PC-3 (cell line): Measurements from ENCODE around the gene PAK4.

Experiments
- CTCF ChIP-seq: fragments of 300-600 bp; sonication (generic); conservative IDR thresholded peaks from 2 replicates; pipeline ENCODE4 v1.5.1; 2017; ENCODE audit warnings: antibody characterized with exemption, low read depth, mild to moderate bottlenecking, low read length
- EZH2 ChIP-seq: fragments of 300-600 bp; sonication (generic); IDR thresholded peaks from one replicate; pipeline ENCODE4 v1.6.1; 2017; ENCODE audit warnings: antibody characterized with exemption, mild to moderate bottlenecking, low read length; ENCODE audit not compliant: unreplicated experiment
- EZH2phosphoT487 ChIP-seq: fragments of 300-600 bp; sonication (generic); IDR thresholded peaks from 2 replicates; pipeline ENCODE4 v1.6.1; 2018; ENCODE audit warnings: mild to moderate bottlenecking, antibody characterized with exemption, low read length, borderline replicate concordance

GRCh38 chr19:39083983-39084731 lies 41.4 kb upstream of the PAK4 start, which contains the start of gene ACP7:
- TF ChIP-seq CTCF (no peak), EZH2 (no peak), EZH2phosphoT487 (no peak)
